HG02973 (cell line): ENCODE results near the gene SCN1A.
"Not testable (repeated sequence)": the region's sequence is repeated elsewhere in the genome, so short reads cannot be mapped to it uniquely, and the experiment has no call there.

Experiments used
- ATAC-seq: cut with Tn5 transposase; IDR thresholded peaks from one replicate; pipeline ENCODE4 v1.9.1; 2021; ENCODE audit warnings: moderate library complexity; ENCODE audit not compliant: unreplicated experiment

Gene SCN1A

GRCh38 chr2:166135849-166136258 is 8.0 kb upstream of the SCN1A start:
- ATAC-seq: no peak

GRCh38 chr2:166135152-166135848 is 7.5 kb upstream of the SCN1A start:
- ATAC-seq: no peak

- no peak for ATAC-seq
These were observed 6.7 kb upstream of the SCN1A start for GRCh38 chr2:166134252-166135151.

DNA sequence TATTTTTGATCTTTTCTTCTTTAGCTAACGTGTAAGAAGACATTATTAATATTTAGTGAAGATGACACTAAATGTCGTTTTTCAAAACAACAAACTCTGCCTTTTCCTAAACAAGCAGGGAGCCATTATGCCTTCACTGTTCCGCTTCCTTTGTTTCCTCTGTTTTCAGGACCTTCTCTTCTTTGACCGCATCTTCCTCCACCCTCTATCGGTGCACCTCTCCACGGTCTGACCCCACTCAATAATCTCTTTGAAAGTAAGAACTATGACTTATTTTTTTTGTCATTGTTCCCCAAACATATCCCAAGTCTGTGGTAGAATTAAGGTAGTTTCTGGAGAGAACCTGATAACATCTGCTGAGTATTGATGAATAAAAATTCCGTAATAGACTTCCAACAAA is 5.8 kb upstream of the SCN1A start:
- ATAC-seq: no peak

DNA sequence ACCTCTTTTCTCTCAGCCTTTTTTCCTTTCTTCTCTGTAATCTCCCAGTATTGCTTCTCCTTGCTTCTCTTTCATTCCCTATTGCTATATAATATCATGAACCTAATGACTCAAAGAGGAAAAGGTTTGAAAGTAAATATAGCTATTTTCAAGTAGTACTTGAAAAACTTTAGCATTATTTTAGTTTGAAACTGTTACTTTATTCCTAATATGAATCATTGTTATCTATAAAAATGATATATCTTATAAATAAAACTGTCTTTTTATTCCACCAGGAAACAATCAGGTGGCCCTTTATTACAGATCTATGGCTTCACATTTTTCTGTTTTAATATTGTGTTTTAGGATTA is 311 bp upstream of the SCN1A start:
- no peak for ATAC-seq

GRCh38 chr2:166126007-166126639 is 1.7 kb downstream of the SCN1A start:
- no peak for ATAC-seq

DNA sequence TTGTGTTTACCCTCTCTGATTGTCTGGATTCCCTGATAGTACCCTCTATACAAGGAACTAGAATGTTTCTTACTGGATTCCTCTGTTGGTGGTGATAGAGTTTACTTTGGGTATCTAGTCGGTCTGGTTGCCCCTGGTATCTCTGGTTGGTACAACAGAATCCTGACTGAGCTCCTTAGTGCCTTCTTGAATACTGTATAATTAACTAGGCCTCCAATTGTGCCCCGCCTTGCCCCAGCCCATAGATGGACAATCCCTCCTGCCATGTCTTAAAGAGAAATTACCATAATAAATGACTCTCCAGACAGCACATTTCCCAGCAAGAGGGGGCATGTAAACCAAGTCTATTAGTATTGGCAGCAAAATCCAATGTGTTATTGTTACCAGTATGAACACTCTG is 2.3 kb downstream of the SCN1A start:
- ATAC-seq: no peak

GRCh38 chr2:166118180-166118579 is 9.6 kb downstream of the SCN1A start:
- ATAC-seq: no peak

DNA sequence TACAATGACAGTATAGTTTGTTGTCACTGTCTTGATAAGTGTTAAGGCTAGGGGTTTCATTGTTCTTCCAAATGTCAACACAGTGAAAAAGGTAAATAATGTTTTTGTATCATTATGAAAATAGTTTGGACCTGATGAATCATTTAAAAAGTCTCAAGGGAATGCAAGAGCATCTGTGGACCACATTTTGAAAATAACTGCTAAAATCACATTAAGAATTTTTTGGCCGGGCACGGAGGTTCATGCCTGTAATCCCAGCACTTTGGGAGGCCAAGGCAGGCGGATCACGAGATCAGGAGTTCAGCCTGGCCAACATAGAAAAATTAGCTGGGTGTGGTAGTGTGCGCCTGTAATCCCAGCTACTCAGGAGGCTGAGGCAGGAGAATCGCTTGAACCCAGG is 10.3 kb downstream of the SCN1A start:
- no peak for ATAC-seq

DNA sequence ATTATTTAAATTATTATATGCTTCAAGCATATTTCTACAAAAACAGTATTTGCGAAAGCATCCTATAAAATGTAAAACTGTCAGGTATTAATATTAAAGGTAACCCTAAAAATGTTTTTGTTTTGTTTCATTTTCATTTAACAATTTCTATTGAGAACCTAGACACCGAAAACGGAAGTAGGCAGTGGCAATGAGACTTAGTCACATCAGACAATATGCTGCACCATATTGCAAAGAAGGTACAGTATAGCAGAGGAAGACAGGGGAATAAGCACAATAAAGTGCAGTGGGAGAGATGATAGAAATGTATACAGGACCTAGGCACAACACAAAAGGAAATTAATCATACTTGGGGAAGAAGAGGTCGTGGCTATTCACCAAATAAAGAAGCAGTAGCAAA is 12.2 kb downstream of the SCN1A start:
- no peak for ATAC-seq

DNA sequence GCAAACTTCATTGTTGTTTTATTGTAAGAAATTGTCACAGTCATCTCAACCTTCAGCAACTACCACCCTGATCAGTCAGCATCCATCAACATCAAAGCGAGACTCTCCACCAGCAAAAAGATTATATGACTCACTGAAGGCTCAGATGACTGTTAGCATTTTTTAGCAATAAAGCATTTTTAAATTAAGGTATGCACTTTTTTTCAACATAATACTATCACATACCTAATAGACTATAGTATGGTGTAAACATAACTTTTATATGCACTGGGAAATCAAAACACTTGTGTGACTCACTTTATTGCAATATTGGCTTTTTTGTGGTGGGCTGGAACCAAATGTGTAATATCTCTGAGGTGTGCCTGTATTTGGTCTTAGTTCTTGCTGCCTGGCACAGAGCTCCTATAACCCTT is 15.6 kb downstream of the SCN1A start:
- ATAC-seq: no peak

DNA sequence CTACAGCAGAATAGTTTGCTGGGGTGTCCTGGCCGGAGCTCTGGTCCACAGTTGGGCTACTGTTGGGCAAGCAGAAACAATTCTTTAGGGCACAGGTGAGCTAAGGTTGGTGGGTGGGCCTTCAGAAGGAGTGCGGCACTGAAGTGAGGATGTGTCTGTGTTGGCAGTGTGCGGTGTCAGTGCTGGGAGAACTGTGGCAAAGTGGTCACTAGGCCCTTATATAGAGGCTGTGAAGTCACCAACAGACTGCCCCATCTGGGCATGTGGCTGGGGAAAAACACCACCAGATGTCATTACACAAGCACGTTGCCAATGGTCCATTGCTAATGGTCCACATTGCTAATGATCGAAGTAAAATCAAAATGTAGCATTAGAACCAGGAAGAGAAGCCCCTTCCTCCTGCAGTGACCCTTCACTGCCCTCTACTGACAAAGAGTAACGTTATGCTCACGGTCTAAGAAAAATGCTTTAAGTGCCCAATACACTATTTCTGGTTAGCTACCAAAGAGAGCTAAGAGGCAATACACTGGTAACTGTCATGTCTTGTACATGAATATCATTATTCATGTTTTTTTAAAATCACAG is 21.3 kb downstream of the SCN1A start:
- no peak for ATAC-seq

GRCh38 chr2:166104773-166105172 is 23.0 kb downstream of the SCN1A start:
- ATAC-seq: no peak

- no peak for ATAC-seq
These were observed 23.7 kb downstream of the SCN1A start for GRCh38 chr2:166104084-166104483.

DNA sequence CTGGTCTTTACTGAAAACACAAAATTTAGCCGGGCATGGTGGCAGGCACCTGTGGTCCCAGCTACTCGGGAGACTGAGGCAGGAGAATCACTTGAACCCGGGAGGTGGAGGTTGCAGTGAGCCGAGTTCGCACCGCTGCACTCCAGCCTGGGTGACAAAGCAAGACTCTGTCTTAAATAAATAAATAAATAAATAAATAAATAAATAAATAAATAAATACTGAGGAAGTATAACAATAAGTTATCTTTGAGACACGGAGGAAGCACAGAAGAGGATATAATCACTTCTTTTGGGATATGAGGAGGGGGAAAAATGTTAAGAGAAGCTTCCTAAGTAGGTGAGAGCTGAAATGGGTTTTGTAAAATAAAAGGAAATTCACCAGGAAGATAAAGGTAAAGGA is 24.5 kb downstream of the SCN1A start:
- not testable (repeated sequence) for ATAC-seq

- ATAC-seq: no peak
These were observed 33.5 kb downstream of the SCN1A start for GRCh38 chr2:166094325-166094724.

DNA sequence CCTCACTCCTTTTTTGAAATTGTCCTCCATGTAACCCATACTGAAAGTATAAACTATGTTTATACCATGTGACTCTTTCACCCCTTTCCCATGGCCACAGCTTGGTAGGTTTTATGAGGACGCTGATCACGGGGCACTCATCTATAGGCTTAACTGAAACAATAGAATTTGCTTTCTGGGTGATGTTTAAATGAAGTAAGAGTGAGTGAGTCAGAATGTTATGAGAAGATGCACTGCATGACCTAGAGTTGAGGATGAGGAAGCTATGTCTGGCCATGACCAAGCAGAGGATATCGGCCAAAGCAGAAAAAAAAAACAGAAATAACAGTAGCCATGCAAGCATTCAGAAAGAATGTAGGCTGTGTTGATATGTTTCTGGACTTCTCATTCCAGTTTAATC is 34.9 kb downstream of the SCN1A start:
- ATAC-seq: no peak

DNA sequence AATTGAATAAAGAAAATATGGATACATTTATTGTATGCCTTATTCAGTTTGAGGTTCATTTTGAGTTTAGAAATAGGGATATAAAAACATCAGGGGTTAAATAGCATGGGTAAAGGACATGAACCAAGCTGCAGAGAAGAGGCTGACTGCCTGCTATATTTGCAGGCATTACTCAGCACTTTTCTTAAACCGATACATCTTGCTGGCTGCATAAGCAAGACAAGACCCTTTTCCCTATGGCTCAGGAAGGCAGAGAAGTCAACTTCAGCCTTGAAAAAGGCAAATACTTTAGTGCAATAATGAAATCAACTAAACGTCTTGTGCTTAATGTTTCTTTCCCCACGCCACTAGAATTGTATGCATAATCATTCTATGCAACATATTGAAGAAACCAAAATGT is 36.4 kb downstream of the SCN1A start:
- ATAC-seq: no peak

- ATAC-seq: no peak
These were observed 36.9 kb downstream of the SCN1A start for GRCh38 chr2:166090908-166091307.

DNA sequence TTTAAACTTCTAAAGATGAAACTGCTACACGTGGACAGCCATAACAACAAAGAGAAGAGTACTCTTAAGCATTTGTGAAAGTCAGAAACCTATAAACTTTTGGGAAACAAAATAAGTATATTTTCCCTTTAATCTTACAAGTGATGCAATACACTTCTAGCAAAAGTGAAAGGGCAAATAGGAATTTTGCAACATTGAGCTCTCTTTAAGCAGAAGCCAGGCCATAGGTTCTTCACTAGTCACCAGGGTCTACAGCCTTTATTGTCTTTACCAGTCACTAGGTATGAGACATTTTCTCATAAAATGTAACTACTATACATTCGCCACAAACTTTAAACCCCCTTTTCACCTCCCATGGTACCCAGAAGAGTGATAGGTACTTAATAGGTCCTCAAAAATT is 37.5 kb downstream of the SCN1A start:
- ATAC-seq: no peak

DNA sequence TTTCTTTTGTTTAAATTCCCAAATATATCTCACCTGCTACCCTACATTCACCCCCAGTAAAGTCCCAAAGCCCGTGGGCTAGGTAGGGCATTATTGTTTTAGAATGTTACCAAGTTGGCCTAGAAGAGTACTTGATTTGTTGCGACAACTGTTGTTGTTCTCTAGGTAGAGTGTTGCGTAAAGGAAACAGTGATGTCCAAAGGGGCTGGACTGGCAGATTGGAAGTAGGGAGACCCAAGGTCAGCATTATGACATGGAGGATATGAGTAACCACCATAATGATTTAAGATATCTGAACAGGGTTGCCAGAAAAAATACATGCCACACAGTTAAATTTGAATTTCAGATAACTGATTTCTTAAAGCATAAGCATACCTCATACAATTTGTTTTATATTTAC is 39.2 kb downstream of the SCN1A start:
- no peak for ATAC-seq

DNA sequence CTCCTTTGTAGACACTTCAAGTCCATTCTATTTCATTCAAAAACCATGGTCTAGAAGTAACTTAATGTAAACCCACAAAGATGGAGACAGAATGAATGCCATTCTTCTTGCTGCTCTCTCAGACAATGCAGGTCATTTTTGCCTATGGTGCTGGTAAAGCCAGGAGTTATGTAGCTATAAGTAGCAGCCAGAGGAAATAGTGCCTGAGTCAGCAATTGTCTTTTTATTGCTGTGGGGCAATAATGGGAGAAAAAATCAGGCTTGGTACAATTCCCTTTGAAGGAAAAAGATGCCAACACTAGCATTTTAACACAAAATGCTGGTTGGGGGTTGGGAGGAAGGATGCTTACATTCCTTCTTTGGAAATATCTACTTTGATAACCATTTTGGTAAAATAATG is 43.5 kb downstream of the SCN1A start:
- ATAC-seq: no peak
